B cell (primary cell): ENCODE measurements around the gene HCST. TPM values are rescaled to one million over a fixed set of nuclear protein-coding genes. Genes with fewer than 3 reads are reported as not detected.

Source experiments
- ATAC-seq: fragments of 200-7000 bp; cut with Tn5 transposase; one replicate; pipeline ENCODE4 v1.10.0; 2021; ENCODE audit warnings: low read depth, mild to moderate bottlenecking, moderate number of reproducible peaks, moderate library complexity
- CTCF ChIA-PET: fragments of 350-600 bp; sonication (Branson Sonifier 250); formaldehyde crosslinking; loops from one replicate; lab custom pipeline; 2021; ENCODE audit warnings: antibody characterized with exemption, inconsistent platforms; lab: Charles Lee
- POLR2A ChIA-PET: fragments of 350-600 bp; sonication (Branson Sonifier 250); formaldehyde crosslinking; loops from one replicate; lab custom pipeline; 2021; ENCODE audit warnings: antibody characterized with exemption; lab: Charles Lee
- DNase-seq: peaks from one replicate; pipeline ENCODE4 v3.0.0; 2013
- H2AFZ ChIP-seq: 2 replicates; pipeline ENCODE4 v1.6.1; 2012; ENCODE audit warnings: mild to moderate bottlenecking, low read depth, low read length; ENCODE audit not compliant: insufficient read depth, poor library complexity, severe bottlenecking
- H3K27ac ChIP-seq, 2 donors: 1 replicate in 1 of 2; 2 replicates in 1 of 2; pipeline ENCODE4 v1.5.1; 2012 to 2013; ENCODE audit warnings: low read length in 2 of 2, mild to moderate bottlenecking in 2 of 2, moderate library complexity in 1 of 2
- H3K27me3 ChIP-seq, 4 experiments: fragments of 200-600 bp in 1 of 4; sonication (generic) in 1 of 4; replicated peaks in 1 of 4; 1 replicate in 2 of 4; 2 replicates in 2 of 4; pipeline versions ENCODE4 v1.6.1 to v1.7.0; 2013 to 2016; ENCODE audit warnings: low read length in 3 of 4, mild to moderate bottlenecking in 2 of 4, mixed read lengths in 1 of 4, moderate library complexity in 1 of 4; ENCODE audit not compliant: insufficient read depth in 4 of 4, control insufficient read depth in 3 of 4; ENCODE audit errors: control extremely low read depth in 1 of 4
- H3K36me3 ChIP-seq, 2 experiments: replicated peaks in 1 of 2; 1 replicate in 1 of 2; 2 replicates in 1 of 2; pipeline versions ENCODE4 v1.6.1 to v1.7.1; 2013; ENCODE audit warnings: low read length in 1 of 2; ENCODE audit not compliant: insufficient read depth in 2 of 2, control insufficient read depth in 1 of 2; ENCODE audit errors: control extremely low read depth in 1 of 2, extremely low read depth in 1 of 2
- H3K4me1 ChIP-seq, 2 donors: fragments of 200-600 bp in 1 of 2; sonication (generic) in 1 of 2; 1 replicate in 1 of 2; 2 replicates in 1 of 2; pipeline versions ENCODE4 v1.5.1 to v1.6.1; 2013 to 2017; ENCODE audit warnings: low read length in 2 of 2; ENCODE audit not compliant: control insufficient read depth in 2 of 2, insufficient read depth in 2 of 2
- H3K4me2 ChIP-seq: replicated peaks from 2 replicates; pipeline ENCODE3; 2012; ENCODE audit warnings: mild to moderate bottlenecking, low read depth, low read length; ENCODE audit not compliant: poor library complexity, severe bottlenecking
- H3K4me3 ChIP-seq, 5 experiments: fragments of 200-600 bp in 1 of 5; sonication (generic) in 1 of 5; 1 replicate in 3 of 5; 2 replicates in 2 of 5; pipeline versions ENCODE4 v1.5.1 to v1.7.0; 2011 to 2016; ENCODE audit warnings: low read length in 4 of 5, mild to moderate bottlenecking in 4 of 5, low read depth in 2 of 5, control low read depth in 1 of 5, moderate library complexity in 1 of 5; ENCODE audit not compliant: insufficient read depth in 1 of 5; ENCODE audit errors: control extremely low read depth in 1 of 5, extremely low read depth in 1 of 5
- H3K79me2 ChIP-seq: fragments of 200-600 bp; sonication (generic); one replicate; pipeline ENCODE4 v1.6.0; 2016; ENCODE audit warnings: low read length; ENCODE audit not compliant: control insufficient read depth, insufficient read depth
- H3K9ac ChIP-seq: fragments of 200-600 bp; sonication (generic); 2 replicates; pipeline ENCODE4 v1.6.1; 2017; ENCODE audit warnings: mild to moderate bottlenecking, low read length, moderate library complexity
- H3K9me3 ChIP-seq, 3 donors: one replicate each; pipeline versions ENCODE4 v1.6.1 to v1.7.1; 2013; ENCODE audit warnings: low read length in 2 of 3; ENCODE audit not compliant: control insufficient read depth in 2 of 3, insufficient read depth in 1 of 3; ENCODE audit errors: control extremely low read depth in 1 of 3
- H4K20me1 ChIP-seq: 2 replicates; pipeline ENCODE4 v1.6.0; 2012; ENCODE audit warnings: mild to moderate bottlenecking, low read length; ENCODE audit not compliant: insufficient read depth, control insufficient read depth, poor library complexity, severe bottlenecking
- H3K27ac Mint-ChIP-seq: one replicate; pipeline ENCODE4 v1.8.0; 2021; ENCODE audit warnings: mixed read lengths
- H3K27me3 Mint-ChIP-seq: one replicate; pipeline ENCODE4 v1.8.0; 2021; ENCODE audit warnings: mixed read lengths
- H3K4me1 Mint-ChIP-seq: one replicate; pipeline ENCODE4 v1.8.0; 2021; ENCODE audit warnings: mixed read lengths
- H3K4me3 Mint-ChIP-seq: one replicate; pipeline ENCODE4 v1.8.0; 2021; ENCODE audit warnings: mixed read lengths
- H3K9me3 Mint-ChIP-seq: one replicate; pipeline ENCODE4 v1.8.0; 2022; ENCODE audit warnings: mixed read lengths; ENCODE audit not compliant: insufficient read depth
- EZH2 ChIP-seq: IDR thresholded peaks from 2 replicates; pipeline ENCODE4 v1.6.1; 2012; ENCODE audit warnings: borderline replicate concordance, low read depth, mild to moderate bottlenecking, moderate library complexity, low read length; ENCODE audit not compliant: insufficient read depth, poor library complexity, severe bottlenecking
- WGBS: methylation state at CpG from one replicate; pipeline ENCODE4 v1.1.5; 2013; ENCODE audit warnings: missing lambda C conversion rate; ENCODE audit not compliant: insufficient coverage; 5-methylcytosine and 5-hydroxymethylcytosine counted together
- intact Hi-C: fragments of 100-400 bp; cut with micrococcal nuclease; formaldehyde crosslinking; loops from one replicate; pipeline ENCODE4 v1.10.0; 2022
- polyA plus RNA-seq: library from polyadenylated mRNA; depleted of rRNA; stranded (reverse); fragments of >200 nt; gene quantifications from 2 replicates; pipeline ENCODE4 v1.2.3, GENCODE V29; 2012
- total RNA-seq, 2 donors: library from RNA; stranded (reverse); fragments of 120-200 nt in 1 of 2; gene quantifications; 1 replicate in 1 of 2; 2 replicates in 1 of 2; pipeline versions ENCODE4 v1.2.3 to v1.2.4, GENCODE V29; 2013 to 2022
- TF ChIP-seq, protein P1 (sequence below): fragments of 200-600 bp; IDR thresholded peaks from one replicate; pipeline ENCODE4 v1.8.0; 2022; ENCODE audit warnings: antibody characterized with exemption, mild to moderate bottlenecking

The HCST gene
- total and polyA plus RNA-seq, 2 donors (not counting 1 experiment from before 2014, with no cell fraction given), result 4.8 to 40.6 TPM

- Mint-ChIP-seq H3K27ac (peak overlapping the region; percentile 59), H3K4me3 (no peak overlapping the region)
- peak overlapping the region; percentile 25 for H3K4me2 ChIP-seq
Measured at GRCh38 chr19:35882114-35882832, 20.1 kb upstream of the HCST start.

More at GRCh38 chr19:35882114-35882832, 20.1 kb upstream of the HCST start:
- no peak overlapping the region for H2AFZ ChIP-seq
- no peak overlapping the region for H3K4me3 ChIP-seq
- H3K27me3 Mint-ChIP-seq, result peaks cover 22% of the 10 kb centered on the region
- H3K9ac ChIP-seq, result no peak overlapping the region
- TF ChIP-seq, protein P1, sequence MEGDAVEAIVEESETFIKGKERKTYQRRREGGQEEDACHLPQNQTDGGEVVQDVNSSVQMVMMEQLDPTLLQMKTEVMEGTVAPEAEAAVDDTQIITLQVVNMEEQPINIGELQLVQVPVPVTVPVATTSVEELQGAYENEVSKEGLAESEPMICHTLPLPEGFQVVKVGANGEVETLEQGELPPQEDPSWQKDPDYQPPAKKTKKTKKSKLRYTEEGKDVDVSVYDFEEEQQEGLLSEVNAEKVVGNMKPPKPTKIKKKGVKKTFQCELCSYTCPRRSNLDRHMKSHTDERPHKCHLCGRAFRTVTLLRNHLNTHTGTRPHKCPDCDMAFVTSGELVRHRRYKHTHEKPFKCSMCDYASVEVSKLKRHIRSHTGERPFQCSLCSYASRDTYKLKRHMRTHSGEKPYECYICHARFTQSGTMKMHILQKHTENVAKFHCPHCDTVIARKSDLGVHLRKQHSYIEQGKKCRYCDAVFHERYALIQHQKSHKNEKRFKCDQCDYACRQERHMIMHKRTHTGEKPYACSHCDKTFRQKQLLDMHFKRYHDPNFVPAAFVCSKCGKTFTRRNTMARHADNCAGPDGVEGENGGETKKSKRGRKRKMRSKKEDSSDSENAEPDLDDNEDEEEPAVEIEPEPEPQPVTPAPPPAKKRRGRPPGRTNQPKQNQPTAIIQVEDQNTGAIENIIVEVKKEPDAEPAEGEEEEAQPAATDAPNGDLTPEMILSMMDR, result peak; percentile 80
- no peak for TF ChIP-seq EZH2
- H4K20me1 ChIP-seq, result peaks cover 14% of the 10 kb centered on the region
- no peak overlapping the region for H3K27ac ChIP-seq
- 48% methylated on average over 4 of the region's 8 CpGs for WGBS
- intact Hi-C loops, result loop anchor here (1.0 to 5.0 kb wide), 4 partner anchors 17 to 289 kb away; partner anchors contain the start of genes THAP8 and WDR62
- H3K9me3 ChIP-seq, result peaks cover 0 to 15% (median 0%) of the 10 kb centered on the region in 3 donors
- peaks cover 0 to 11% of the 10 kb centered on the region in 2 experiments for H3K36me3 ChIP-seq
- POLR2A ChIA-PET, result interaction anchor here (1.0 to 2.4 kb wide), 2 partner anchors 18 to 47 kb away, joined by 9 to 12 read pairs; partner anchors contain the start of gene NFKBID
- no peaks in the 10 kb centered on the region for H3K79me2 ChIP-seq
- peaks cover 0 to 28% (median 12%) of the 10 kb centered on the region in 4 experiments for H3K27me3 ChIP-seq
- ATAC-seq, result peak; percentile 63
- H3K4me1 Mint-ChIP-seq, result peaks cover 17% of the 10 kb centered on the region
- peaks cover 4 to 7% of the 10 kb centered on the region in 2 donors for H3K4me1 ChIP-seq
- H3K9me3 Mint-ChIP-seq, result no peaks in the 10 kb centered on the region
- CTCF ChIA-PET, result interaction anchor here (0.8 to 6.8 kb wide), 14 partner anchors 9 to 190 kb away, joined by 3 to 168 read pairs (median 6); partner anchors contain the start of gene NFKBID
- peak; percentile 84 for DNase-seq
